ENCODE results near the gene C1orf174.
"Not testable (repeated sequence)": the region's sequence is repeated elsewhere in the genome, so short reads cannot be mapped to it uniquely, and the experiment has no call there.

C1orf174 gene

GRCh38 chr1:3925256-3925655, 25.2 kb upstream of the C1orf174 start:
- no peak for DNase-seq

- peak; percentile 26 to 66 for DNase-seq
Measured at GRCh38 chr1:3924825-3925220, 24.8 kb upstream of the C1orf174 start.

- DNase-seq: no peak
Measured at GRCh38 chr1:3924186-3924824, 24.2 kb upstream of the C1orf174 start.

- DNase-seq: no peak
Measured at GRCh38 chr1:3923378-3924185, 23.5 kb upstream of the C1orf174 start.

- DNase-seq: no peak
Measured at GRCh38 chr1:3922851-3923250, 22.8 kb upstream of the C1orf174 start.

- DNase-seq: no peak
Measured at GRCh38 chr1:3922201-3922725, 22.2 kb upstream of the C1orf174 start.

- DNase-seq: no peak
Measured at GRCh38 chr1:3921765-3922164, 21.7 kb upstream of the C1orf174 start.

- no peak for DNase-seq
Measured at GRCh38 chr1:3919706-3920105, 19.6 kb upstream of the C1orf174 start.

GRCh38 chr1:3918966-3919611, 19.0 kb upstream of the C1orf174 start:
- DNase-seq: no peak

- DNase-seq: not testable (repeated sequence)
Measured at GRCh38 chr1:3918359-3918758, 18.3 kb upstream of the C1orf174 start.

- DNase-seq: no peak
Measured at GRCh38 chr1:3917761-3918160, 17.7 kb upstream of the C1orf174 start.

GRCh38 chr1:3915551-3916121, 15.6 kb upstream of the C1orf174 start:
- DNase-seq: no peak

- DNase-seq: no peak
Measured at GRCh38 chr1:3914911-3915310, 14.8 kb upstream of the C1orf174 start.

GRCh38 chr1:3914331-3914851, 14.3 kb upstream of the C1orf174 start:
- no peak for DNase-seq

- no peak for DNase-seq
Measured at GRCh38 chr1:3912809-3913685, 13.0 kb upstream of the C1orf174 start.

- DNase-seq: no peak
Measured at GRCh38 chr1:3911981-3912808, 12.1 kb upstream of the C1orf174 start.

- DNase-seq: peak; percentile 46 to 73
Measured at GRCh38 chr1:3910857-3911845, 11.1 kb upstream of the C1orf174 start.

- DNase-seq: peak; percentile 24 to 45
Measured at GRCh38 chr1:3910049-3910731, 10.1 kb upstream of the C1orf174 start.

GRCh38 chr1:3909615-3910014, 9.5 kb upstream of the C1orf174 start:
- no peak for DNase-seq

Data from NCI-H187 (cell line).